WTC11 (cell line): ENCODE results near the gene GALNT12. TPM values are rescaled to one million over a fixed set of nuclear protein-coding genes. Genes with fewer than 3 reads are reported as not detected.

Experiments
- ATAC-seq: fragments of 200-7000 bp; cut with Tn5 transposase; 2 replicates; pipeline ENCODE4 v1.10.0; 2021; ENCODE audit warnings: mild to moderate bottlenecking, moderate library complexity
- CTCF ChIA-PET: fragments of 300-600 bp; sonication (Branson Sonifier 250); formaldehyde crosslinking; loops from one replicate; lab custom pipeline; 2021; ENCODE audit warnings: antibody characterized with exemption; lab: Charles Lee
- POLR2A ChIA-PET: fragments of 350-600 bp; sonication (Branson Sonifier 250); formaldehyde crosslinking; loops from one replicate; lab custom pipeline; 2021; ENCODE audit warnings: antibody characterized with exemption; lab: Charles Lee
- DNase-seq: peaks from one replicate; pipeline ENCODE4 v3.0.0; 2021; ENCODE audit warnings: low spot score
- H3K27ac Mint-ChIP-seq: 2 replicates; pipeline ENCODE4 v1.8.0; 2021; ENCODE audit warnings: mixed read lengths
- H3K27me3 Mint-ChIP-seq: 2 replicates; pipeline ENCODE4 v1.8.0; 2021; ENCODE audit warnings: low read depth, mild to moderate bottlenecking, moderate library complexity, mixed read lengths
- H3K36me3 Mint-ChIP-seq: 2 replicates; pipeline ENCODE4 v1.8.0; 2021; ENCODE audit warnings: mixed read lengths
- H3K4me1 Mint-ChIP-seq: 2 replicates; pipeline ENCODE4 v1.8.0; 2022; ENCODE audit warnings: mixed read lengths
- H3K4me3 Mint-ChIP-seq: 2 replicates; pipeline ENCODE4 v1.8.0; 2021; ENCODE audit warnings: mild to moderate bottlenecking, moderate library complexity, mixed read lengths
- H3K9me3 Mint-ChIP-seq: 2 replicates; pipeline ENCODE4 v1.8.0; 2021; ENCODE audit warnings: mixed read lengths
- EMX1 ChIP-seq: fragments of 250-450 bp; sonication (Bioruptor Pico); IDR thresholded peaks from 2 replicates; pipeline ENCODE4 v1.8.0; 2021; ENCODE audit warnings: mild to moderate bottlenecking
- GRHL2 ChIP-seq: fragments of 250-450 bp; sonication (Bioruptor Pico); IDR thresholded peaks from 2 replicates; pipeline ENCODE4 v1.8.0; 2022; ENCODE audit warnings: mild to moderate bottlenecking, moderate library complexity; ENCODE audit not compliant: insufficient replicate concordance, severe bottlenecking
- IRF2 ChIP-seq: sonication (generic); formaldehyde crosslinking; IDR thresholded peaks from 2 replicates; pipeline ENCODE4 v1.8.0; 2022; ENCODE audit warnings: low read depth, missing genetic modification reagents, borderline replicate concordance
- PRDM15 ChIP-seq: sonication (generic); formaldehyde crosslinking; IDR thresholded peaks from 2 replicates; pipeline ENCODE4 v1.8.0; 2022; ENCODE audit warnings: missing genetic modification reagents
- SMAD4 ChIP-seq: sonication (generic); formaldehyde crosslinking; IDR thresholded peaks from 2 replicates; pipeline ENCODE4 v1.8.0; 2022; ENCODE audit warnings: mild to moderate bottlenecking, missing genetic modification reagents
- ZBTB21 ChIP-seq: sonication (generic); formaldehyde crosslinking; IDR thresholded peaks from 2 replicates; pipeline ENCODE4 v1.8.1; 2023; ENCODE audit warnings: mild to moderate bottlenecking, missing genetic modification reagents, borderline replicate concordance
- ZNF121 ChIP-seq: sonication (generic); formaldehyde crosslinking; IDR thresholded peaks from 2 replicates; pipeline ENCODE4 v1.8.0; 2023; ENCODE audit warnings: missing genetic modification reagents
- ZNF232 ChIP-seq: sonication (generic); formaldehyde crosslinking; IDR thresholded peaks from 2 replicates; pipeline ENCODE4 v1.8.0; 2022; ENCODE audit warnings: mild to moderate bottlenecking, missing genetic modification reagents
- ZNF263 ChIP-seq: sonication (generic); formaldehyde crosslinking; IDR thresholded peaks from 2 replicates; pipeline ENCODE4 v1.8.1; 2022; ENCODE audit warnings: low read depth, mild to moderate bottlenecking, moderate library complexity, missing genetic modification reagents
- ZNF317 ChIP-seq: sonication (generic); formaldehyde crosslinking; IDR thresholded peaks from 2 replicates; pipeline ENCODE4 v1.8.1; 2023; ENCODE audit warnings: low read depth, mild to moderate bottlenecking, moderate library complexity, missing genetic modification reagents, borderline replicate concordance
- ZNF423 ChIP-seq: fragments of 250-450 bp; sonication (Bioruptor Pico); IDR thresholded peaks from 2 replicates; pipeline ENCODE4 v2.1.2; 2022; ENCODE audit warnings: mild to moderate bottlenecking, moderate library complexity
- total RNA-seq: library from RNA; stranded (reverse); gene quantifications from 3 replicates; pipeline ENCODE4 v1.2.3, GENCODE V29; 2021
- TF ChIP-seq, protein P1 (sequence below): fragments of 250-450 bp; sonication (Bioruptor Pico); IDR thresholded peaks from 2 replicates; pipeline ENCODE4 v1.9.0; 2021; ENCODE audit warnings: mild to moderate bottlenecking, borderline replicate concordance

The GALNT12 gene
- total RNA-seq, 1 experiment from 2014 or later, result 19.3 TPM

DNA sequence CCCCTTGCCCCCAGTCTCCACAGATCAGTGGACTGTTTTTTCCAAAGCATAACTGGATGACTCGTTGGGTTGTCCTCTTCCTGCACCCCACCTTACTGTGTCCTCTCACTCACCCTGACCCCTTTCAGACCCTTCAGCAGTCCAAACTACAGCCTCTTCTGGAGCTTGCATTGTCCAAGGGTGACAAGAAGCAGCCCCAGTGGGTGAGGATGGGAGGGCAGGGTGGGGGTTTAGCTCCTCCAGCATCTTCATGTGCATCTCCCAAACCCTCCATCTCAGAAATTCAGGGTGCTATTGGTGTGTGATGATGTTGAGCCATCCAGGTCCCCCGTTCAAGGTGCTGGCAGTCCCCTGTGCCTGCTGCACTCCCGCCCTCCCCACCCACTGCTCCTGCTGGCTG is 73.9 kb downstream of the GALNT12 start:
- POLR2A ChIA-PET, result no interaction called here
- Mint-ChIP-seq H3K27me3 (no peaks in the 10 kb centered on the region), H3K4me1 (no peaks in the 10 kb centered on the region), H3K36me3 (no peaks in the 10 kb centered on the region), H3K27ac (no peak overlapping the region), H3K4me3 (no peak overlapping the region), H3K9me3 (no peaks in the 10 kb centered on the region)
- no peak for DNase-seq
- CTCF ChIA-PET, result no interaction called here
- ATAC-seq, result no peak
- TF ChIP-seq ZNF317, result no peak

DNA sequence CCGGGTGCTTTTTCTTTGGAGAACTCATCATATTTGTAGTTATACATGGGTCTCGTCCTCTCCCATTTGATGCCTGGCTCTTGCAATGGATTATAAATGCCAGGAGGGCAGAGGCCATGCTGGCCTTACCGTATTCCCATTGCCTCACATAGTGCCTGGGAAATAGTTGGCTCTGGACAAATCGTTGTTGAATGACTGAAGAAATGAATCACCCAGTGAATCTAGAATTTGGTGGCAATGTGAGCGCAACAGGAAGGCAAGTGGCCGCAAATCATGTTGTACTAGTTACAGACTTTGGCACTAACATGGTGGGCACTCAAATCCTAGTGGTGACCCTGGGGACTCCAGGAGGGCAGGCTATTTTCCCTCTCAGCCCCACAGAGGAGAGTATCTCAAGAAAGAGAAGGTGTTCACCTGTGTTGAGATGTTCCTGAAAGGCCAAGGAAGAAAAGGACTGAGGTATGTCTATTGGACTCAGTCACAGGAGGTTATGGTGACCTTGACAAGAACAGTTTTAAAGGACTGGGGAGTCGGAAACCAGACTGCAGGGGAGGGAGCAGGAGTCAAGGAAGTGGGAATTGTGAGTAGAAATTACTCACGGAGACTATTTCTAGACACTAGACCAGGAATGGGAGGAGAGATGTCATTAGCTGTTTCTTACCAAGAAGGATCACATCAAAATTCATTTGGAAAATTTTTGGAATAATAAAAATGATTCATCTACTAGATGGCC is 74.5 kb downstream of the GALNT12 start:
- Mint-ChIP-seq H3K9me3 (no peaks in the 10 kb centered on the region), H3K36me3 (no peaks in the 10 kb centered on the region), H3K4me1 (no peaks in the 10 kb centered on the region), H3K27ac (no peak overlapping the region), H3K27me3 (no peaks in the 10 kb centered on the region), H3K4me3 (no peak overlapping the region)
- ATAC-seq, result no peak
- ChIA-PET POLR2A (no interaction called here), CTCF (no interaction called here)
- TF ChIP-seq ZNF423 (CRISPR knock-in tag), result no peak
- TF ChIP-seq SMAD4 (CRISPR knock-in tag), result no peak
- TF ChIP-seq ZNF317, result no peak
- TF ChIP-seq PRDM15 (CRISPR knock-in tag), result no peak
- no peak for TF ChIP-seq GRHL2 (CRISPR knock-in tag)
- TF ChIP-seq, protein P1, sequence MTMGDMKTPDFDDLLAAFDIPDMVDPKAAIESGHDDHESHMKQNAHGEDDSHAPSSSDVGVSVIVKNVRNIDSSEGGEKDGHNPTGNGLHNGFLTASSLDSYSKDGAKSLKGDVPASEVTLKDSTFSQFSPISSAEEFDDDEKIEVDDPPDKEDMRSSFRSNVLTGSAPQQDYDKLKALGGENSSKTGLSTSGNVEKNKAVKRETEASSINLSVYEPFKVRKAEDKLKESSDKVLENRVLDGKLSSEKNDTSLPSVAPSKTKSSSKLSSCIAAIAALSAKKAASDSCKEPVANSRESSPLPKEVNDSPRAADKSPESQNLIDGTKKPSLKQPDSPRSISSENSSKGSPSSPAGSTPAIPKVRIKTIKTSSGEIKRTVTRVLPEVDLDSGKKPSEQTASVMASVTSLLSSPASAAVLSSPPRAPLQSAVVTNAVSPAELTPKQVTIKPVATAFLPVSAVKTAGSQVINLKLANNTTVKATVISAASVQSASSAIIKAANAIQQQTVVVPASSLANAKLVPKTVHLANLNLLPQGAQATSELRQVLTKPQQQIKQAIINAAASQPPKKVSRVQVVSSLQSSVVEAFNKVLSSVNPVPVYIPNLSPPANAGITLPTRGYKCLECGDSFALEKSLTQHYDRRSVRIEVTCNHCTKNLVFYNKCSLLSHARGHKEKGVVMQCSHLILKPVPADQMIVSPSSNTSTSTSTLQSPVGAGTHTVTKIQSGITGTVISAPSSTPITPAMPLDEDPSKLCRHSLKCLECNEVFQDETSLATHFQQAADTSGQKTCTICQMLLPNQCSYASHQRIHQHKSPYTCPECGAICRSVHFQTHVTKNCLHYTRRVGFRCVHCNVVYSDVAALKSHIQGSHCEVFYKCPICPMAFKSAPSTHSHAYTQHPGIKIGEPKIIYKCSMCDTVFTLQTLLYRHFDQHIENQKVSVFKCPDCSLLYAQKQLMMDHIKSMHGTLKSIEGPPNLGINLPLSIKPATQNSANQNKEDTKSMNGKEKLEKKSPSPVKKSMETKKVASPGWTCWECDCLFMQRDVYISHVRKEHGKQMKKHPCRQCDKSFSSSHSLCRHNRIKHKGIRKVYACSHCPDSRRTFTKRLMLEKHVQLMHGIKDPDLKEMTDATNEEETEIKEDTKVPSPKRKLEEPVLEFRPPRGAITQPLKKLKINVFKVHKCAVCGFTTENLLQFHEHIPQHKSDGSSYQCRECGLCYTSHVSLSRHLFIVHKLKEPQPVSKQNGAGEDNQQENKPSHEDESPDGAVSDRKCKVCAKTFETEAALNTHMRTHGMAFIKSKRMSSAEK, result no peak
- no peak for DNase-seq

GRCh38 chr9:98882569-98882923 is 75.1 kb downstream of the GALNT12 start:
- H3K27ac Mint-ChIP-seq, result no peak overlapping the region
- no peak for TF ChIP-seq SMAD4 (CRISPR knock-in tag)
- no peak for TF ChIP-seq ZNF121 (CRISPR knock-in tag)
- no peak for TF ChIP-seq ZNF263
- no peak for TF ChIP-seq ZBTB21 (CRISPR knock-in tag)
- TF ChIP-seq, all 79 proteins: peak for 0
- POLR2A ChIA-PET, result no interaction called here
- ATAC-seq (no peak), DNase-seq (no peak)
- no peaks in the 10 kb centered on the region for H3K4me1 Mint-ChIP-seq
- H3K27me3 Mint-ChIP-seq, result no peaks in the 10 kb centered on the region
- no peak overlapping the region for H3K4me3 Mint-ChIP-seq
- CTCF ChIA-PET, result no interaction called here
- H3K36me3 Mint-ChIP-seq, result no peaks in the 10 kb centered on the region
- H3K9me3 Mint-ChIP-seq, result no peaks in the 10 kb centered on the region

DNA sequence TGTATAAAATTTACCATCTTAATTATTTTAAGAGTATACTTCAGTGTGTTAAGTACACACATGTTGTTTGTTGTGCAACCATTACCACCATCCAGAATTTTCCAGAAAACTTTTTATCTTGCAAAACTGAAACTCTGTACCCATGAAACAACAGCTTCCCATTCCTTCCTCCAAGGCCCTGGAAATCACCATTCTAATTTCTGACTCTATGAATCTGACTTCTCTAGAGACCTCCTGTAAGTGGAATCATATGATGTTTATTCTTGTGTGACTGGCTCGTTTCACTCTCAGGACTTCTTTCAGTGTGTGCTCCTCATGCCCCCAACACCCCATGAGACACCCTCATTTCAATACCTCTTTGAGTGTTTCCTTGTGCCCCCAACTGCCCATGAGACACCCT is 75.8 kb downstream of the GALNT12 start:
- H3K4me3 Mint-ChIP-seq, result no peak overlapping the region
- H3K27ac Mint-ChIP-seq, result no peak overlapping the region
- ChIA-PET POLR2A (no interaction called here), CTCF (no interaction called here)
- no peaks in the 10 kb centered on the region for H3K9me3 Mint-ChIP-seq
- no peaks in the 10 kb centered on the region for H3K4me1 Mint-ChIP-seq
- no peak for DNase-seq
- H3K36me3 Mint-ChIP-seq, result no peaks in the 10 kb centered on the region
- no peaks in the 10 kb centered on the region for H3K27me3 Mint-ChIP-seq
- no peak for ATAC-seq
- TF ChIP-seq IRF2 (no peak), EMX1 (CRISPR knock-in tag) (no peak), ZNF232 (CRISPR knock-in tag) (no peak)
- TF ChIP-seq, all 79 proteins: peak for 0
